ENCODE results near the gene HYLS1.

DNA sequence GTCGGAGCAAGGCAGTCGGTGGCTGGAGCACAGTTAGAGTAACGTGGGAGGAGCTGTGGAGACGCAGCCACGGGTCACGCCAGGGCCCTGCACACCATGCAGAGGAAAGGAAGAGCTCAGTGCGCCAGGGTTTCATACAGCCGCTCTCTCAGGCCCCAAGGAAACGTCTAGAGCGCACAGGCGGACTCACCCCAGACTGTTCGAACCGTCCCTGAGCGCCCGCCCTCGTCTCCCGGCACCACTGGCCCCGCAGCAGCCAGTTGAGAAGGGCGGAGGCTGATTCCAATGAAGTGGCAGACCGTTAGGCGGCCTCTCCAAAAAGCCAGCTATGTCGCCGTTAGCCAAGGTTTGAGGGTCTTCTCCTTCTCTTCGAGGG is 483 bp upstream of the HYLS1 start:
- no peak for TF ChIP-seq EP300 (IDR thresholded peaks at IDR 0.05)
- TF ChIP-seq POLR2A (IDR thresholded peaks at IDR 0.05) = no peak

Data from sigmoid colon (tissue), 4 donors.